GM23338 (cell line): ENCODE data around the gene PTGIR. TPM values are rescaled to one million over a fixed set of nuclear protein-coding genes. Genes with fewer than 3 reads are reported as not detected.

Source experiments
- ATAC-seq: fragments of 200-7000 bp; cut with Tn5 transposase; 3 replicates; pipeline ENCODE4 v1.9.1; 2020
- DNase-seq: peaks from one replicate; pipeline ENCODE4 v3.0.0-alpha.2; 2015; ENCODE audit warnings: low spot score
- H2AFZ ChIP-seq: fragments of 200-600 bp; sonication (generic); 2 replicates; pipeline ENCODE4 v1.8.0; 2016; ENCODE audit warnings: antibody characterized with exemption, mild to moderate bottlenecking, moderate library complexity
- H3F3A ChIP-seq: fragments of 200-600 bp; sonication (generic); replicated peaks from 2 replicates; pipeline ENCODE4 v1.8.0; 2017; ENCODE audit warnings: antibody characterized with exemption, mixed run types, low read depth
- H3K27ac ChIP-seq: fragments of 200-600 bp; sonication (generic); 2 replicates; pipeline ENCODE4 v1.6.1; 2016; ENCODE audit warnings: low read depth
- H3K27me3 ChIP-seq: fragments of 200-600 bp; sonication (generic); 2 replicates; pipeline ENCODE4 v1.8.0; 2016; ENCODE audit warnings: mild to moderate bottlenecking, mixed run types, moderate library complexity; ENCODE audit not compliant: insufficient read depth
- H3K36me3 ChIP-seq: fragments of 200-600 bp; sonication (generic); 2 replicates; pipeline ENCODE4 v1.8.0; 2016; ENCODE audit warnings: mild to moderate bottlenecking; ENCODE audit not compliant: insufficient read depth
- H3K4me1 ChIP-seq: fragments of 200-600 bp; sonication (generic); 2 replicates; pipeline ENCODE4 v1.8.0; 2016; ENCODE audit warnings: mild to moderate bottlenecking, moderate library complexity; ENCODE audit not compliant: insufficient read depth
- H3K4me2 ChIP-seq: fragments of 200-600 bp; sonication (generic); 2 replicates; pipeline ENCODE4 v1.7.1; 2017; ENCODE audit warnings: mixed run types
- H3K4me3 ChIP-seq: fragments of 200-600 bp; sonication (generic); 2 replicates; pipeline ENCODE4 v1.6.1; 2016; ENCODE audit warnings: mixed run types
- H3K79me2 ChIP-seq: fragments of 200-600 bp; sonication (generic); replicated peaks from 2 replicates; pipeline ENCODE4 v1.8.0; 2017; ENCODE audit warnings: mild to moderate bottlenecking; ENCODE audit not compliant: insufficient read depth
- H3K9me2 ChIP-seq: fragments of 200-600 bp; sonication (generic); 2 replicates; pipeline ENCODE4 v1.8.0; 2017; ENCODE audit not compliant: insufficient read depth
- H4K20me1 ChIP-seq: fragments of 200-600 bp; sonication (generic); replicated peaks from 2 replicates; pipeline ENCODE4 v1.8.0; 2017; ENCODE audit warnings: mild to moderate bottlenecking; ENCODE audit not compliant: insufficient read depth
- H3K27ac Mint-ChIP-seq: 2 replicates; pipeline ENCODE4 v1.8.0; 2020; ENCODE audit warnings: inconsistent platforms, mild to moderate bottlenecking, moderate library complexity, mixed read lengths
- H3K27me3 Mint-ChIP-seq: 3 replicates; pipeline ENCODE4 v1.8.0; 2022; ENCODE audit warnings: low read depth, mild to moderate bottlenecking, moderate library complexity, mixed read lengths, inconsistent platforms; ENCODE audit not compliant: insufficient read depth, poor library complexity
- H3K36me3 Mint-ChIP-seq: 3 replicates; pipeline ENCODE4 v1.8.0; 2021; ENCODE audit warnings: low read depth, mild to moderate bottlenecking, inconsistent platforms, moderate library complexity, mixed read lengths
- H3K4me1 Mint-ChIP-seq: 3 replicates; pipeline ENCODE4 v1.8.0; 2020; ENCODE audit warnings: mild to moderate bottlenecking, inconsistent platforms, mixed read lengths
- H3K4me3 Mint-ChIP-seq: 3 replicates; pipeline ENCODE4 v1.8.0; 2021; ENCODE audit warnings: moderate library complexity, mild to moderate bottlenecking, inconsistent platforms, mixed read lengths
- H3K9me3 Mint-ChIP-seq: 3 replicates; pipeline ENCODE4 v1.8.0; 2020; ENCODE audit warnings: moderate library complexity, mild to moderate bottlenecking, inconsistent platforms, mixed read lengths
- CREB1 ChIP-seq: fragments of 250-450 bp; sonication (Bioruptor Pico); IDR thresholded peaks from 2 replicates; pipeline ENCODE4 v1.5.0; 2020; ENCODE audit warnings: low read depth, mild to moderate bottlenecking, moderate library complexity
- CTCF ChIP-seq, 2 experiments: fragments of 200-600 bp in 1 of 2; sonication (generic) in 1 of 2; conservative IDR thresholded peaks; 2 replicates each; pipeline versions ENCODE4 v1.5.1 to v1.6.1; 2016 to 2017; ENCODE audit warnings: antibody characterized with exemption in 2 of 2, low read depth in 2 of 2, mild to moderate bottlenecking in 2 of 2, moderate library complexity in 1 of 2
- ETS1 ChIP-seq: IDR thresholded peaks from 2 replicates; pipeline ENCODE4 v1.6.1; 2016; ENCODE audit warnings: antibody characterized with exemption
- EZH2 ChIP-seq: fragments of 200-600 bp; sonication (generic); IDR thresholded peaks from one replicate; pipeline ENCODE4 v1.8.0; 2017; ENCODE audit warnings: antibody characterized with exemption, mild to moderate bottlenecking, low read depth; ENCODE audit not compliant: unreplicated experiment
- EZH2phosphoT487 ChIP-seq: fragments of 200-600 bp; sonication (generic); IDR thresholded peaks from one replicate; pipeline ENCODE4 v1.8.1; 2018; ENCODE audit warnings: antibody characterized with exemption; ENCODE audit not compliant: unreplicated experiment
- JUNB ChIP-seq: IDR thresholded peaks from one replicate; pipeline ENCODE4 v1.6.1; 2016; ENCODE audit warnings: antibody characterized with exemption; ENCODE audit not compliant: unreplicated experiment
- NANOG ChIP-seq: IDR thresholded peaks from 2 replicates; pipeline ENCODE4 v1.6.1; 2016; ENCODE audit warnings: antibody characterized with exemption, borderline replicate concordance
- POLR2AphosphoS5 ChIP-seq: IDR thresholded peaks from 2 replicates; pipeline ENCODE4 v1.6.1; 2016; ENCODE audit warnings: antibody characterized with exemption, low read depth
- REST ChIP-seq: IDR thresholded peaks from one replicate; pipeline ENCODE4 v1.6.1; 2018; ENCODE audit warnings: antibody characterized with exemption; ENCODE audit not compliant: unreplicated experiment
- STAT1 ChIP-seq: IDR thresholded peaks from one replicate; pipeline ENCODE4 v1.6.1; 2016; ENCODE audit warnings: antibody characterized with exemption; ENCODE audit not compliant: unreplicated experiment
- ZNF114 ChIP-seq: fragments of 250-450 bp; sonication (Bioruptor Pico); IDR thresholded peaks from 2 replicates; pipeline ENCODE4 v1.5.0; 2020; ENCODE audit warnings: mild to moderate bottlenecking, moderate library complexity
- ZNF331 ChIP-seq: fragments of 250-450 bp; sonication (Bioruptor Pico); IDR thresholded peaks from 2 replicates; pipeline ENCODE4 v1.5.0; 2020; ENCODE audit warnings: low read depth, mild to moderate bottlenecking, moderate library complexity
- ZNF462 ChIP-seq: fragments of 250-450 bp; sonication (Bioruptor Pico); IDR thresholded peaks from 2 replicates; pipeline ENCODE4 v1.5.0; 2020; ENCODE audit warnings: mild to moderate bottlenecking, moderate library complexity
- polyA plus RNA-seq: library from polyadenylated mRNA; unstranded; fragments of >200 nt; fragmentation: Nextera tagmentation; extraction: Ambion mirVana; gene quantifications from 2 replicates; pipeline ENCODE4 v1.2.1, GENCODE V29; 2016
- total RNA-seq: library from RNA; depleted of rRNA; stranded (reverse); fragments of >200 nt; shearing (Covaris generic); gene quantifications from 2 replicates; pipeline ENCODE4 v1.2.3, GENCODE V29; 2014

Gene PTGIR
- total and polyA plus RNA-seq, 2 experiments from 2014 or later: not detected

- Mint-ChIP-seq H3K36me3 (no peaks in the 10 kb centered on the region; the same call in 2 of the 3 replicates), H3K27ac (no peak overlapping the region), H3K9me3 (no peaks in the 10 kb centered on the region), H3K4me1 (peaks cover 13% of the 10 kb centered on the region), H3K27me3 (peaks cover 16% of the 10 kb centered on the region), H3K4me3 (no peak overlapping the region)
- no peak overlapping the region for H3K4me3 ChIP-seq
- no peaks in the 10 kb centered on the region for H3K9me2 ChIP-seq
- TF ChIP-seq EZH2phosphoT487 (no peak), ETS1 (no peak), STAT1 (no peak), REST (no peak), NANOG (no peak), ZNF114 (CRISPR knock-in tag) (no peak), CTCF (conservative IDR thresholded peaks at IDR 0.05; ENCODE audit: low read depth in 2 of 2) (no peak), JUNB (no peak), CREB1 (CRISPR knock-in tag) (no peak), POLR2AphosphoS5 (no peak), EZH2 (no peak), ZNF462 (CRISPR knock-in tag) (no peak), ZNF331 (CRISPR knock-in tag) (no peak)
- ATAC-seq (no peak), DNase-seq (no peak)
- peaks cover 12% of the 10 kb centered on the region for H3K4me1 ChIP-seq
- no peaks in the 10 kb centered on the region for H3K36me3 ChIP-seq
- H3K4me2 ChIP-seq: no peak overlapping the region
- no peaks in the 10 kb centered on the region for H3F3A ChIP-seq
- no peaks in the 10 kb centered on the region for H3K27me3 ChIP-seq
- H3K27ac ChIP-seq: no peak overlapping the region
- no peaks in the 10 kb centered on the region for H3K79me2 ChIP-seq
- no peaks in the 10 kb centered on the region for H4K20me1 ChIP-seq
- no peak overlapping the region for H2AFZ ChIP-seq
Measured at GRCh38 chr19:46626446-46626845, 1.6 kb upstream of the PTGIR start.
